Uterine smooth muscle cell (primary cell): ENCODE results near the gene LSG1. TPM values are rescaled to one million over a fixed set of nuclear protein-coding genes. Genes with fewer than 3 reads are reported as not detected.

Experiments used
- total RNA-seq: library from RNA; depleted of rRNA; stranded (reverse); fragments of >200 nt; gene quantifications from 2 replicates; pipeline ENCODE4 v1.2.3, GENCODE V29; 2014

The LSG1 gene
- 36.6 and 41.3 TPM in 2 replicates for total RNA-seq

DNA sequence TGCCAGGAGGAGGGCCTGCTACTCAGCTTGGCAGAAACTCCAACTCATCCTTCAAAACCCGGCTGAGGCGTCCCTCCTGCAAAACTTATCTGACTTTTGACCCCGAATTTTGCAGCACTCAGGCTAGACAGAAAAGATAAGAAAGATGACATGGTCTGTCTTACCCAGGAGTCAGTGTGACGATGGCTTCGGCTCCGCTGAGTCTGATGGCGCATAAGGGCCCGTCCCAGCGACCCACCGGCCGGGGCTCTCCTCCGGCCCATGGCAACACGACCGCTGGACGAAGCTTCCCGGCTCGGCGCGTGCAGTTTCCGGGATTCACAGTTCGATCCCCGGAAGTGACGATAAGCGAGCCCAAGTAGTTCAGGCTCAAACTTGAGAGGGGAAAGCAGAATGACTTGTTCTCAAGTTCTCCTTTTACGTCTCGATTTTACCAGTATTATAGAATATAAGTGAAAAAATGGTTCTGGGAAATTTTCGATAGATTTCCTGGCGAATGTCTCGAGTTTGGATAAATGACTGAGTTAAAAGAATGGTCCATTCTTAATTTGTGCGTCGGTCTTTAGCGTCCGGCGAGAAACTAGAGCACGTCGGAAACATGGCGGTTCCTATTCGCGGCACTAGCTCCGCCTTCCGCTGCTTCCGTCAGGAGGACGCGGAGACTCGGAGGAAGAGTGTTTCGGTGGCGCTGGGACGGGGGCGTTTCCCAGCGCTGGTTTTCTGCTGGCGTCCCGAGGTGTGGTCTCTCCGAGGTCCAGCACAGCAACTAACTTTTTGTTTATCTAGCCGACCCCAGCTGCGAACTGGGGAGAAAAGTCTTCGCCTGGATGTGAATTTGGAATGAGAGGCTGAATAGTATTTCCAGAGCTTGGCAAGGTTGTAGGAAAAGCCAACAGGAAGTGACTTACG, at the start of gene LSG1:
Gene LSG1, minus strand, starts transcription at position 292 of the 909 bp plus-strand sequence. Its CDS starts 29 bp downstream, at position 263.

DNA sequence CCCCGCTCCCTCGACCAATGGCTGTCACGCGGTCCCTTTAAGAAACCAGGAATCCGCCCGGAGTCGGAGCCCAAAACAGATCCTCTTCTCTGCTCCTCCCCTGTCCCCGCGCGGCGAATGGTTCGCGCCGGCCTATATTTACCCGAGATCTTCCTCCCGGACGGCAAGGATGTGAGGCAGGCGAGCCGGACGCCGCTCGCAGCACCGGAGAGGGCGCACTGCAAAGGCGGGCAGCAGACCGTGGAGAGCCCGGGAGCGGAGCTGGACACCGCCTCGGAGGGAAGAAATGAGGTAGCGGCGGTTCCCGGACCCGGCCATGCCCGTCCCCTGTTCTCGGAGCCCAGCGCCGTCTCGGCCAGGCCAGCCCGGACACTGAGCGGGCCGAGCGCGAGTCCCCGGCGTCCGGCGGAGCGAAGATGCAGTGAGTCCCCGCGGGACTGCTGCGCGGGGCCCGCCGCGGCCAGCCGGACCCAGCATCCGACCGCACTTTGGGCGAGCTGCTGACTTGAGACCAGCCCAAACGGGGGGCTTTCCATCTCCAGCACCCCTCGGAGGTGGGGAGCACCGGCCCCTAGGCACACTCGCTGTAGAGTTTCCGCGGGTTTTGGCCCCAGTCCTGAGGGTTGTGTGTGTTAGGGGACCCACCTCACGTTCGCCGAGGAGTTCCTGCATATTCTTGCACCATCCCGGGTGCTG, 13.9 kb upstream of the LSG1 start, which contains the start of gene FAM43A:
Gene FAM43A, plus strand, starts transcription at position 166 of the 696 bp plus-strand sequence. CDS start 944 bp downstream, outside the sequence.

DNA sequence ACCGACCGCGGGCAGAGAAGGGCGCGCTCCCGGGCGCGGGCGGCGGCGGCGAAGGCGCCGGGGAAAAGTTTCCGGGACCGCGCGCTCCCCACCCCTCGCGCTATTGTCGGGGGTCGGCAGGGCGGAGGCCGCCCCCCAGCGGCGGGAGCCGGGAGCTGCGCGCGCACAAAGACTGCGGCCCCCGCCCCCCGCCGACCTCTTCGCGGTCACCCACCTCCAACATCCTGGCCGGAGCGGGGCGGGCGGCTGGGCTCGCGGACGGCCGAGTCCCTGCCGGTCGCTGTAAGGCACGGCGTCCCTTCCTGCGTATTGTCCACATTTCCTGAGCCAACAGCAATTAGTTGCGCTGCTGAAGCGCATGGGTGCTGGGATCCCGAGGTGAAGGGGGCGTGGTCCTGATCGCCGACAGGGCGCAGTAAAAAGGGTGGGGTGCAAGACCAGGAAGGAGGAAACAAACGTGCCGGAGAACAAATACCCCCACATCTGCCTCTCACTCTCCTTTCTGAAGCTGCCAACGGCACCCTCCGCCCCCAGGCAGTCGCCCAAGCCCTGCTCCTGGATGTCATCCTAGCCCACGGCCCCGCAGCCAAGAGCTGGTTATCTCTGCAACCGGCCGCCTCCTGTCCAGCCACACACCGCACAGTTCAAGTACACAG, 38.5 kb downstream of the LSG1 start, which contains the start of gene TMEM44:
Gene TMEM44, minus strand, starts transcription at position 71 of the 656 bp plus-strand sequence. CDS start 204 bp downstream, outside the sequence.

Other genes with a start within 250 kb of the LSG1 start
- 199 and 204 TPM in 2 replicates for gene ATP13A3, start 185.2 kb downstream of the LSG1 start, total RNA-seq
- 10.2 and 11.0 TPM in 2 replicates for gene TMEM44, start 38.8 kb downstream of the LSG1 start, total RNA-seq
- gene FAM43A, start 13.7 kb upstream of the LSG1 start, total RNA-seq = 15.5 and 28.5 TPM in 2 replicates